Neuronal stem cell (in vitro differentiated cells): ENCODE measurements around the gene CSNK1E.

ENCODE experiments used
- DNase-seq: peaks from one replicate; pipeline ENCODE4 v3.0.0-alpha.2; 2013; ENCODE audit warnings: low spot score
- H2AFZ ChIP-seq: one replicate; pipeline ENCODE4 v1.6.1; 2013; ENCODE audit warnings: mild to moderate bottlenecking, low read length, inconsistent platforms
- H2AK5ac ChIP-seq: 2 replicates; pipeline ENCODE4 v1.6.1; 2013; ENCODE audit warnings: low read depth, mild to moderate bottlenecking, inconsistent platforms, low read length, moderate library complexity, mixed read lengths
- H2BK120ac ChIP-seq: 2 replicates; pipeline ENCODE4 v1.6.1; 2013; ENCODE audit warnings: low read depth, mild to moderate bottlenecking, inconsistent platforms, low read length, moderate library complexity, mixed read lengths
- H2BK12ac ChIP-seq: one replicate; pipeline ENCODE4 v1.6.1; 2013; ENCODE audit warnings: low read length, inconsistent platforms
- H2BK15ac ChIP-seq: 2 replicates; pipeline ENCODE4 v1.6.1; 2013; ENCODE audit warnings: mild to moderate bottlenecking, low read length, inconsistent platforms, mixed read lengths
- H2BK5ac ChIP-seq: one replicate; pipeline ENCODE4 v1.6.1; 2013; ENCODE audit warnings: inconsistent platforms, mild to moderate bottlenecking, low read length, moderate library complexity
- H3K14ac ChIP-seq: one replicate; pipeline ENCODE4 v1.6.1; 2013; ENCODE audit warnings: low read length, inconsistent platforms
- H3K18ac ChIP-seq: 2 replicates; pipeline ENCODE4 v1.6.1; 2013; ENCODE audit warnings: low read length, inconsistent platforms
- H3K23ac ChIP-seq: 2 replicates; pipeline ENCODE4 v1.6.1; 2013; ENCODE audit warnings: low read depth, mild to moderate bottlenecking, mixed read lengths, low read length, inconsistent platforms; ENCODE audit not compliant: poor library complexity
- H3K27ac ChIP-seq: replicated peaks from 3 replicates; pipeline ENCODE4 v1.5.1; 2013; ENCODE audit warnings: low read length, inconsistent platforms
- H3K27me3 ChIP-seq, 3 experiments: 2 replicates each; pipeline ENCODE4 v1.6.1; 2013; ENCODE audit warnings: low read length in 3 of 3, mild to moderate bottlenecking in 2 of 3, inconsistent platforms in 1 of 3, low read depth in 1 of 3, mixed read lengths in 1 of 3, moderate library complexity in 1 of 3; ENCODE audit not compliant: control insufficient read depth in 3 of 3, insufficient read depth in 3 of 3
- H3K36me3 ChIP-seq, 2 donors: replicated peaks in 1 of 2; 2 replicates each; pipeline ENCODE4 v1.6.1; 2013; ENCODE audit warnings: low read length in 2 of 2; ENCODE audit not compliant: control insufficient read depth in 2 of 2, insufficient read depth in 2 of 2
- H3K4ac ChIP-seq: 2 replicates; pipeline ENCODE4 v1.6.1; 2013; ENCODE audit warnings: inconsistent platforms, mild to moderate bottlenecking, low read length, moderate library complexity
- H3K4me1 ChIP-seq, 2 donors: 1 replicate in 1 of 2; 2 replicates in 1 of 2; pipeline ENCODE4 v1.6.1; 2013; ENCODE audit warnings: low read length in 2 of 2, low read depth in 1 of 2; ENCODE audit not compliant: control insufficient read depth in 2 of 2, insufficient read depth in 1 of 2
- H3K4me2 ChIP-seq: one replicate; pipeline ENCODE4 v1.6.1; 2013; ENCODE audit warnings: mild to moderate bottlenecking, low read length, inconsistent platforms; ENCODE audit not compliant: insufficient read depth, poor library complexity, severe bottlenecking
- H3K4me3 ChIP-seq, 2 donors: 2 replicates each; pipeline ENCODE4 v1.5.1; 2013; ENCODE audit warnings: low read length in 2 of 2, mild to moderate bottlenecking in 2 of 2, inconsistent platforms in 1 of 2, moderate library complexity in 1 of 2
- H3K79me1 ChIP-seq: one replicate; pipeline ENCODE4 v1.6.1; 2013; ENCODE audit warnings: low read depth, mild to moderate bottlenecking, inconsistent platforms, low read length, moderate library complexity
- H3K9ac ChIP-seq: one replicate; pipeline ENCODE4 v1.6.1; 2013; ENCODE audit warnings: mild to moderate bottlenecking, low read depth, low read length, inconsistent platforms; ENCODE audit not compliant: poor library complexity
- H3K9me3 ChIP-seq, 2 donors: replicated peaks in 1 of 2; 2 replicates each; pipeline versions ENCODE3 to v1.6.1; 2013; ENCODE audit warnings: low read length in 2 of 2, mild to moderate bottlenecking in 2 of 2, inconsistent platforms in 1 of 2, low read depth in 1 of 2, mixed read lengths in 1 of 2, moderate library complexity in 1 of 2; ENCODE audit not compliant: control insufficient read depth in 2 of 2, insufficient read depth in 1 of 2
- H4K8ac ChIP-seq: one replicate; pipeline ENCODE4 v1.6.1; 2013; ENCODE audit warnings: low read depth, mild to moderate bottlenecking, inconsistent platforms, low read length, moderate library complexity
- H4K91ac ChIP-seq: one replicate; pipeline ENCODE4 v1.6.1; 2013; ENCODE audit warnings: low read length, low read depth, mild to moderate bottlenecking, inconsistent platforms; ENCODE audit not compliant: poor library complexity
- WGBS, 2 donors: extraction: QIAGEN DNeasy Blood & Tissue Kit; methylation state at CpG; one replicate each; pipeline ENCODE4 v1.1.7; 2013; ENCODE audit warnings: missing lambda C conversion rate in 2 of 2, mixed read lengths in 1 of 2; ENCODE audit not compliant: insufficient read length in 2 of 2, insufficient replicate concordance in 1 of 2; ENCODE audit errors: extremely low coverage in 2 of 2; 5-methylcytosine and 5-hydroxymethylcytosine counted together

The CSNK1E gene

DNA sequence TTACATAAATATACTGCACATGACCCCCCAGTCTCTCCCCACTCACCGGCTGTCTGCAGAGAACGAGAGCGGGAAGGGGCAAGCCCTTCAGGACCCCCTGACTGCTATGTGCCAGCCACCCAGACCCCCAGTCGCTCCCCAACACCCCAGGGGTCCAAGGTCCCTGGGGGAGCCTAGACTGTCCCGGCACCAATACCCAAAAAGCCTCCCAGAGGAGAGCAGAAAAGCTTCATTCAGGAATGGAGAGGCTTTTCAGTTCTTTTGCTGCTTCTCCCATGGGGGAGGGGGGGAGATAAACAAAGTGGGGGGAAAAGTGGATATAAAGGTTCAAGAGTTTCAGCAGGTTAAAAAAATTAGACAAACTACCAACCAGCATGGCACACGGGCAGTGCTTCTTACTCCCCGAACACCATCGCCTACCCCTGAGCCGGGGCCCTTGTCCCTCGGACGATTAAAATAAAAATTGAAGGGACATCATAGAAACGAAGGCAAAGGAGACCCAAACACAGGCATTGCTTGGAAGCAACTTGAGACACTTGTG lies 1.3 kb downstream of the CSNK1E start:
- no peak for DNase-seq
- H2BK120ac ChIP-seq = no peak overlapping the region
- peak overlapping the region; percentile 85 for H2BK5ac ChIP-seq
- no peak overlapping the region for H4K8ac ChIP-seq
- H2AK5ac ChIP-seq = no peak overlapping the region
- no peaks in the 10 kb centered on the region for H3K9me3 ChIP-seq
- H3K27ac ChIP-seq = peak overlapping the region; percentile 81
- H3K23ac ChIP-seq = no peak overlapping the region
- no peak overlapping the region for H4K91ac ChIP-seq
- no peaks in the 10 kb centered on the region for H3K27me3 ChIP-seq
- H3K36me3 ChIP-seq = peaks cover 22 to 43% of the 10 kb centered on the region in 2 donors
- no peak overlapping the region for H2BK15ac ChIP-seq
- H2AFZ ChIP-seq = no peak overlapping the region
- peak overlapping the region; percentile 70 to 89 for H3K4me3 ChIP-seq
- no peak overlapping the region for H3K4ac ChIP-seq
- peak overlapping the region; percentile 76 for H3K4me2 ChIP-seq
- no peak overlapping the region for H3K14ac ChIP-seq
- peaks cover 34 to 37% of the 10 kb centered on the region in 2 donors for H3K4me1 ChIP-seq
- peaks cover 15% of the 10 kb centered on the region for H3K79me1 ChIP-seq
- H2BK12ac ChIP-seq = no peak overlapping the region
- H3K9ac ChIP-seq = peak overlapping the region; percentile 53
- peak overlapping the region; percentile 57 for H3K18ac ChIP-seq
- WGBS, 2 donors = no CpG with 5 or more reads among the region's 12 CpGs

DNA sequence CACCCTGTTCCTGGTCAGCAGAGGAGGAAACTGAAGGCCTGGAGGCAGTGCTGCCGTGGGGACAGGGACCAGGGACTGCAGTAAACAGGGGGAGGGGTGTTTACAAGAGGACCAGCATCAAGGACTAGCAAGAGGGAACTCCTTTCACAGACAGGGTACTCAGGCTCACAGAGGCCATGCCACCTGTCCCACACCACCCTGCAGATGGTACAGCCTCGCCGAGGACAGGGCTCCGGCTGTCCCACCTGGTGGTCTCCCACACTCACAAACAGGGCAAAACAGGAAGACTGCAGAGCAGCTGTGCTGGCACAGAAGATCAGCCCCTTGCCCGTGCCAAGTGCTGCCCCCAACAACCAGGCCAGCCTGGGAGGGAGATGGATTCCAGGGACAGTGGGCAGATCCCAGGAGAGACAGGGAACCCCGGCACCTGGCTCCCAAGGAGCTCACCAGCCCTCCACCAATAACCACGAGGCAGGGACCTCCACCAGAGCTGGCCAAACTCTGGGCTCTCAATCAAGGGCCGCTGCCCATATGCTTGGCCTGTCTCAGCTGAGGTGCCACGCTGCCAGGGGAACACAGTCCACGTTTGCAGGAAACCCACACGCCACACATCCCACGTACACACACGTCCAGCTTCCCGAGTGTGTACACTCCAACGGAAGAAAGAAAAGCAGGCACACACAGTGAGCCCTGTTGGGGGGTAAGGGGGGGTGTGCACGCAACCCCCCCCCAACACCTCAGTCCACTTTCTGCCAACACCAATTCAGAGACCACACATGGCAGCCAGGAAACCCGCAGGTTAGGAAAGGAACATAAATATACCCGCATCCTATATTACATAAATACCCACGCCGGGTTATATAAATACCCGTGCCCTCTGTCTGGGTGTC lies 2.1 kb downstream of the CSNK1E start:
- Histone ChIP-seq H3K36me3 (peaks cover 27 to 50% of the 10 kb centered on the region in 2 donors), H3K9me3 (no peaks in the 10 kb centered on the region), H2BK120ac (peak overlapping the region; percentile 14), H2BK15ac (no peak overlapping the region), H2BK5ac (peak overlapping the region; percentile 6), H3K23ac (no peak overlapping the region), H2AFZ (no peak overlapping the region), H4K8ac (no peak overlapping the region), H3K14ac (peak overlapping the region; percentile 86), H3K27me3 (no peaks in the 10 kb centered on the region), H3K4me2 (peak overlapping the region; percentile 76), H3K18ac (peak overlapping the region; percentile 65), H2BK12ac (peak overlapping the region; percentile 7), H3K4me3 (peak overlapping the region; percentile 70 to 89), H3K27ac (peak overlapping the region; percentile 41), H2AK5ac (peak overlapping the region; percentile 58), H3K79me1 (peaks cover 17% of the 10 kb centered on the region), H3K9ac (peak overlapping the region; percentile 82), H4K91ac (no peak overlapping the region), H3K4ac (no peak overlapping the region), H3K4me1 (peaks cover 34 to 37% of the 10 kb centered on the region in 2 donors)
- no CpG with 5 or more reads among the region's 21 CpGs for WGBS, 2 donors
- DNase-seq = no peak

DNA sequence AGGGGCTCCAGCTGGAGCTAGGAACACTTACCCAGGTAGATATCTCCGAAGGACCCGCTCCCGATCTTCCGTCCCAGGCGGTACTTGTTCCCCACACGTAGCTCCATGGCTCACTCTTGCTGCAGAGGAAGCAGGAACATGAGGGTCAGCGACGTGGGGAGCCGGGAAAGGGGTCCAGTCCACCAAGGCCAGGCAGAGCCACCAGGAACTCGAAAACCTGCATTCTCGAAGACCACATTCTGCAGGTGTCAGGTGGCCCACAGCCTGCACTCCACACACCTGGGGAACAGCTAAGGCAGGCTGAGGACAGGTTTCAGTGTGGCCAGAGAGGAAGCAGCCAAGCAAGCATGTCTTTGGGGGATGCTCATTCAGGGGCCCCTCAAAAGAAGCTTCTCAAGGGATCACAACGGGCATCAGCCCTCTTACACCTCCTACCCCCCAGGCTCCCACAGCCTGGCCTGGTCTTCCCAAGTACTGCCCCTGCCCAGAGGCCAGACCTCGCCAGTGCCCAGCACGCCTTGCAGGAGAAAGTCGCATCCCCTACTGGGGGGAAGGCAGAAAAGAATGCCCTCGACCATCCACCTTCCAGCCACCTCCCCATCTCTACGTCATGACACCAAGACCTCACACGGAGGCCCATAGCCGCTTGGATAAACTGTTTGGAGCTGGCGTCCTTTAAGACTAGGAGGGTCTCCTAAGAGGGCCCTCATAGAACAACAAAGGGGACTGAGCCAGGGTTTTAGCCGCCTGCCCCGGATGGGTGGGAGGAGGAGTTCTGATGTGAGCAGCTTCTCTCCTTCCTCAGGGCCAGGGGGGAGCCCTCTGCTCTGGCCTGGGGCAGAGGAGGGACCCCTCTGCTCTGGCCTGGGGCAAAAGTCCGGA lies 2.9 kb downstream of the CSNK1E start:
- H2BK15ac ChIP-seq = peak overlapping the region; percentile 39
- H4K8ac ChIP-seq = no peak overlapping the region
- peak overlapping the region; percentile 20 to 70 for H3K4me3 ChIP-seq
- H3K4me1 ChIP-seq = peaks cover 34 to 35% of the 10 kb centered on the region in 2 donors
- peaks cover 31 to 58% of the 10 kb centered on the region in 2 donors for H3K36me3 ChIP-seq
- H2AFZ ChIP-seq = no peak overlapping the region
- peak overlapping the region; percentile 65 for H3K18ac ChIP-seq
- H3K23ac ChIP-seq = peak overlapping the region; percentile 87
- peak overlapping the region; percentile 86 for H3K14ac ChIP-seq
- H4K91ac ChIP-seq = no peak overlapping the region
- H3K4ac ChIP-seq = peak overlapping the region; percentile 20
- H2BK120ac ChIP-seq = peak overlapping the region; percentile 14
- H3K4me2 ChIP-seq = peak overlapping the region; percentile 76
- peaks cover 17% of the 10 kb centered on the region for H3K79me1 ChIP-seq
- H2BK5ac ChIP-seq = peak overlapping the region; percentile 6
- peak overlapping the region; percentile 92 for H2AK5ac ChIP-seq
- DNase-seq = no peak
- no peaks in the 10 kb centered on the region for H3K9me3 ChIP-seq
- H3K27me3 ChIP-seq = no peaks in the 10 kb centered on the region
- no peak overlapping the region for H2BK12ac ChIP-seq
- H3K9ac ChIP-seq = peak overlapping the region; percentile 82
- peak overlapping the region; percentile 41 for H3K27ac ChIP-seq
- no CpG with 5 or more reads among the region's 23 CpGs for WGBS, 2 donors
